Fibroblast of peridontal ligament (primary cell): ENCODE measurements around the gene UBE2E2.

ENCODE experiments used
- DNase-seq: peaks from one replicate; pipeline ENCODE4 v3.0.0-alpha.2; 2010; ENCODE audit errors: extremely low read depth

Gene UBE2E2

GRCh38 chr3:23276913-23277658 lies 74.0 kb downstream of the UBE2E2 start:
- no peak for DNase-seq

DNA sequence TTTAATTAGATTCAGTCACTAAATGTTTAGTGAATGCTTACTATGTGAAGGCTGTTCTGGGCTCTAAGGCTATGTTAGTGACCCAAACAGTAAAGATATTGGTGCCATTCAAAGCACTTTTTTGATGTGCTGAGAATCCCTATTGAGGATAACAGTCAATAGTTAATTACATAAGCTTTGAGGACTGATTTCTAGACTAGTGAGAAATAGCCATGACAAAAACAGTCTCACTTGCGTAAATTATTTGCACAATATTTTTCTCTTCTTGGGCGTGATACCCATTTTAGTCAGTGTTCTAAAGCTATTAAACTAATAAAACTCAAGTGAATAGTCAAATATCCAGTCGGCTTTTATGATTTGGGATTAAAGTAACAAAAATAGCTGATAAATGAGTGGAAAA lies 74.6 kb downstream of the UBE2E2 start:
- DNase-seq, result no peak

- DNase-seq, result no peak
Measured at GRCh38 chr3:23283625-23284024, 80.5 kb downstream of the UBE2E2 start.

GRCh38 chr3:23288286-23288685 lies 85.2 kb downstream of the UBE2E2 start:
- peak; percentile 19 for DNase-seq

- no peak for DNase-seq
Measured at GRCh38 chr3:23288715-23289114, 85.6 kb downstream of the UBE2E2 start.

GRCh38 chr3:23292432-23292831 lies 89.3 kb downstream of the UBE2E2 start:
- DNase-seq, result no peak

DNA sequence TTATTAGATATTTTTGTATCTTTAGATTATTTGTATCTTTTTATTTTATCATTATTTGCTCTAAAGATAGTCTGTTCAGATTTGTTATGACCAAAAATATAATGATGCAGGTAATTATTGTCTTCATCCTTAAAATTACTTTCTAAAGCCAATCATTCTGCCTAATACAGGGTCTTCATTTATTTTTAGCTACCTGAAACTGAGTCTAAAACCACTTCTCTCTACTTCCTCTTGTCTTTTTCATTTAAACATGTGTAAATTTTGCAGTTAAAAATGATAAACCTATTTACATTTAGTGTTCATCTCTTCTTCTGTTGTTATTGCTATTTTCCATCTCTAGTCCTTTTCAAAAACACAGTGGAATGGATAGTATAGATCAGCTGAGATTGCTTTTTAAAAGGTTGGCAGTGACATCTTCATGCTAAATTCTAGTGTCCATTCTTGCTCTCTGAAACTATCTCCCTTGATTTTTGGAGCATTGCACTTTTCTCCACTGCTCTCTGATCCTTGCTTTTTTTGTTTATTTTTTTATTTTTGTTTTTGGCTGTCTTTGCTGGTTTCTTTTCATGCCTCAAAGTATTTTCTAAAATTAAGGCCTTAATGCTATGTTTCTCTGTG lies 91.8 kb downstream of the UBE2E2 start:
- DNase-seq, result no peak

GRCh38 chr3:23301819-23302218 lies 98.7 kb downstream of the UBE2E2 start:
- no peak for DNase-seq

GRCh38 chr3:23302271-23302670 lies 99.1 kb downstream of the UBE2E2 start:
- DNase-seq, result peak; percentile 18

DNA sequence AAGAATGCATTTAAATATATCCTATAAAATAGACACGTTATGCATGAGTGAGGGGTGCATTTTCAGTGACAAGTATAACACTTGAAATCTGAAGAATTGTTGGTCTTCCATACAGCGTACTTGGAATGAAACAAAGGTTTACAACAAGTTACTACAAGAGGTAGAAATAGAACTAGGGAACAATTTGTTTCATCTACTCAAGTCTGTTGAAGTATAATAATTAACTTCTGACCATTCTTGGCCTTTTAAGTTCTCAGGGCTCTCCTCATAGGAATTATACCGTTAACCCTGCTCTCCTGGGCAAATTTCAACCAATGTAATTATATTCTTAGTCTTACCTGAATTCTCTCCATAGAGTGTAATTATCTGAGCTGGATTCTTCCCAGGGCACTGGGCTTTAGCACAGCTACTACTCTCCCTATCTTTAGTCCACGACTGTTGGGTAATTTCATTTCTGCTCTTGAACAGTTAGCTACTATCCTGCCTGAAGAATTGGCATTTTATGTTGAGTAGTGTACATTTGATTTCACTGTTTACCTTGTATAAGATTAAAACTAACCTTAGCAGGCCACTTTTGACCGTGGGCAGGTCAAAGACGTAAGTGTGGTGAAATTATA lies 100.6 kb downstream of the UBE2E2 start:
- DNase-seq, result no peak

- peak; percentile 35 for DNase-seq
Measured at GRCh38 chr3:23304424-23304823, 101.3 kb downstream of the UBE2E2 start.

DNA sequence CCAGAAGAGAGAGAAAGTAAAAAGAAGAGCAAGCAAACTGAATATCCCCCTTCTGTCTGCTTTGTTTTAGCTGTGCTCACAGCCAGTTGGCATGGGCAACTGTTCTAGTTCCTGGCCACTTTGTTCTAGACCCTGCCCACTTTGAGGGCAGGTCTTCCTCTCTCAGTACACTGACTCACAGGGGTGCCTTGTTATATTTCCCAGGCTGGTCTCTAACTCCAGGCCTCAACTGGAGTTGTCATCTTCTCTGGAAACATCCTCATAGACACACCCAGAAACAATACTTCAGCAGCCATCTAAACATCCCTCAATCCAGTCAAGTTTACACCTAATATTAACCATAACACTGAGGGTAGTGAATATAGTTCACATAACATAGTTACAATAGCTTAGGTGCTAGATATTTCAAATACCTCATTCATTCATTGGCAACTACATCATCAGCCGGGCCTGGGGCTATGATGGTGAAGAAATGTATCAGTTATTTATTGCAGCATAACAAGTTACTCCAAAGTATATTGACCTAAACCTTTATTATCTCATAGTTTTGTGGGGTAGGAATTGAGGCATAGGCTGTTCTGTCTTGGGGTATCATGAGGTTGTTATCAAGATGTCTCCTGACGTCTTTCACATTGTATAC lies 106.0 kb downstream of the UBE2E2 start:
- no peak for DNase-seq

GRCh38 chr3:23312866-23313265 lies 109.7 kb downstream of the UBE2E2 start:
- DNase-seq, result peak; percentile 18

DNA sequence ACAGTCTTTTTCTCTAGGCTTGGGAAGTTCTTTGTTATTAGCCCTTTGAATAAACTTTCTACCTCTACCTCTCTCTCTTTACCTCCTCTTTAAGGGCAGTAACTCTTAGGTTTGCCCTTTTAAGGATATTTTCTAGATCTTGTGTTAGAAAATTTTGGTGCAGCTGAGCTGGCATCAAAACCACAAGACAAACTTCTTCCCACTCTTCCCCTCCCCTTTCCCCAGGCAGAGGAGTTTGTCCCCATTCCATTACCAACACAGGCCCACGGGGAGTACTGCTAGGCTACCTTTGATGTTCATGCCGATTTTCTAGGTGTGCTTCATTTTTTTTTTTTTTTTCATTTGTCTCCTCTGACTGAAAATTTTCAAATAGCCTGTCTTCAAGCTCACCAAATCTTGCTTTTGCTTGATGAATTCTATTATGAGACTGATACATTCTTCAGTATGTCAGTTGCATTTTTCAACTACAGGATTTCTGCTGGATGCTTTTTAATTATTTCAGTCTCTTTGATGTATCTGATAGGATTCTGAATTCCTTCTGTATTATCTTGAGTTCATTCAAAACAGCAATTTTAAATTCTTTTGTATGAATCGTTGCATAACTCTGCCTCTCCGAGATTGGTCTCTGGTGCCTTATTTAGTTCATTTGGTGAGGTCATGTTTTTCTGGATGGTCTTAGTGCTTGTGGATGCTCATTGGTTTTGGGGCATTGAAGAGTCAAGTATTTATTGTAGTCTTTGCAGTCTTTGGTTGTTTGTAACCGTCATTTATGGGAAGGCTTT lies 112.0 kb downstream of the UBE2E2 start:
- peak; percentile 37 for DNase-seq

DNA sequence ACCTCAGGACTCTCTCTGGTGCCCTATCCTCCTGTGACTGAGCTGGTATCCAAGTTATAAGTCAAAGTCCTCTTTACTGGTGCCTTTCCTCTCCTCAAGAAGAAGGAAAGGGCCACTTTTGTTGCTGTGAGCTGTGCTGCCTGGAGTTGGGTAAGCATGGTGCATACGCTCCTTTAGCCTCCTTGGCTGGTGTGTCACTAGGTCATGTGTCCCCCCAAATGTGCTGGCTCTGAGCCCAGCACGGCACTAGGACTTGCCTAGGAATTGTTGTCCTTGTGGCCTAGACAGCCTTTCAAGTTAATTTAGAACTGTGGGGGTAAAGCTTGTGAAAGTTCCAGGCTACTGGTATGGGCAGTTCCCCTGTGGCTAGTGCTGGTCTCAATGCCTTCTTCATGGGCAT lies 113.8 kb downstream of the UBE2E2 start:
- DNase-seq, result no peak

DNA sequence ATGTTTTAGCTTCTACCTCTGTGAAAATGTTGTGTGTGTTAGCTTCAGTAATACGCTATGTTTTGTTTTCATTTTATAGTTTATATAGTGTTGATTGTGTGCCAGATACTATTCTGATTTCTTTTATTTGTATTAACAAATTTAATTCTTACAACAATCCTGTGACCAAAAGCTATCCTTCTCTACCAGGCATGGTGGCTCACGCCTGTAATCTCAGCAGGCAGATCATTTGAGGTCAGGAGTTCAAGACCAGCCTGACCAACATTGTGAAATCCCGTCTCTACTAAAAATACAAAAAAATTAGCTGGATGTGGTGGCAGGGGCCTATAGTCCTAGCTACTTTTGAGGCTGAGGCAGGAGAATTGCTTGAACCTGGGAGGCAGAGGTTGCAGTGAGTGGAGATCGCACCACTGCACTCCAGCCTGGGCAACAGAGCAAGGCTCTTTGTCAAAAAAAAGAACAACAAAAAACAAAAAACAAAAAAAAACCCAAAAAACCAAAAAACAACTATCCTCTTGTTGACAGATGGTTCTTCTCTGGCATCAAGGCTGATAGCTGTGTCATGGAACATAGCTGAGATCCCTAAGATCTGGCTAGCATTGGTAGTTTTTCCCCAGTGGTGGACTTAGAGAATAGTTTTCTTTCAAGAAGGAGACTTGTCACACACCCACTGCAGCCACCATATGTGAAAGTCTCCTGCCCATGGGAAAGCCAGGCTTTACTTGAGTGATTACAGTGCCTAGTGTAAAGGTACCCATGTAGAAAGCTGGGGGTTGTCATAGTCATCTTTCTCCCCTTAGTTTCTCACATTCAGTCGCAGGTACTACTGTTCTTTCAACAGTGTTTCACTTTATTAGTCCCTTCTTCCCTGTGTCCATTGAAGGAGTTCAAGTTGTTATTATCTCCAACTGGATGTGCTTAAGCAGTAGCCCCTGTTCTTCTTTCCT lies 116.5 kb downstream of the UBE2E2 start:
- no peak for DNase-seq

DNA sequence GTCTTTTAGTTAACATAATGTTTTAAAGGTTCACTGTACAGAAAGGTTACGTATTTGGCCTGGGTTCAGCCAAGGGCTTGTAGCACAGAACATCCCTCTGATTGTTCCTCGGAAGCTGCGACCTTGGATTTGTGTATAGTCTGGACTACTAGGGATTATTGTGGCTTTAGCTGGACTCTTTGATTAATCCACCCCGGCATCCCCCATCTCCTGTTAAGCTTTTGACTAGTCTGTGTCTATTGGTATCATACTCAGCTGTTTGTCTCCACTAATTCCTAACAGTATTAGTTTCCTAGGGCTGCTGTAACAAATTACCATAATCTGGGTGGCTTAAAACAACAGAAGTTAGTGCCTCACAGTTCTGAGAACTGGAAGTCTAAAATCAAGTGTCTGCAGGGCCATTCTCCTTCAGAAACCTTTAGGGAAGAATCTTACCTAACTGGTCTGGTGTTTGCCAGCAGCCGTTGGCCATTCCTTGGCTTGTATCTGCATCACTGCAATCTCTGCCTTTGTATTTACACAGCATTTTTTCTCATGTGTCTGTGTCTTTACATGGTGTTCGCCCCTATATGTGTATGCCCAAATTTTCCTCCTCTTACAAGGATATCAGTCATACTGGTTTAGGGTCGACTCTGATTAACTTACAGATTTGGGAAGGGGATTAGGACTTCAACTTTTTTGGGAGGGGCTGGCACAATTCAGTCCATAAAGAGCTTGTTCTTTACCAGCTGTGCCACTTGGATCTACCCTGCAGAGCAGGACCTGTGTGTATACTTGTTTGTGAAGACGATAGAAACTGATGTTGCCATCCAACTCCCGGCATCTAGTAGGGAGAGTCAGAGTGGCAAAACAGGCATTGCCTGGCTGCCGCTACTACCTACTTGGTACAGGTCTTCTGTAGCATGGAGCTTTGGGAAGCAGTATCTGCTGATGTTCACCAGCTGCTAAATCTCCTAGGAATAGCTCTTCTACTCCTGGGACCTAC lies 117.8 kb downstream of the UBE2E2 start:
- DNase-seq, result no peak

DNA sequence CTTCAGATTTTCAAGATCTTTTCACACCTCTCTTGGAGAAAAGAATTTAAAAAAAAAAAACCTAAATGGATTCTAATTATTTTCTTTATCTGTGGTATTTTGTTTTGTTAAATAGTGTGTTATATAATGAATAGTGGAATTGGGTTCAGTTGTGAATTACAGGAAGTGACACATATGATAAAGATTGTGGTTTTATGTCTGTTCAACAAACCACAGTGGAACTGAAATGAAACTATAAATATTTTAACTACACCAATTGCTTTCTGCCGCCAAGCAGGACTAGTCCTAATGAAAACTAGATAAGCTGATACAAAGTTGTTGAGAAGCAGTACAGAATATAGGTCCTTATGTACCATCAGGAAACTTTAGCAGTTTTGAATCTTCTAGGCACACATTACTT lies 121.6 kb downstream of the UBE2E2 start:
- DNase-seq, result peak; percentile 60

- DNase-seq, result no peak
Measured at GRCh38 chr3:23325466-23326065, 122.4 kb downstream of the UBE2E2 start.
